HG02588 (cell line): ENCODE results near the gene F5.

ENCODE experiments used
- ATAC-seq: cut with Tn5 transposase; IDR thresholded peaks from one replicate; pipeline ENCODE4 v1.9.1; 2021; ENCODE audit warnings: mild to moderate bottlenecking, moderate library complexity; ENCODE audit not compliant: unreplicated experiment

F5 gene

GRCh38 chr1:169586395-169587255 is at the start of gene F5:
Gene F5, minus strand, starts transcription at chr1:169586481. Its CDS starts 95 bp downstream, at chr1:169586386.
- peak; percentile 90 for ATAC-seq

GRCh38 chr1:169634877-169635276 is 48.6 kb upstream of the F5 start:
- no peak for ATAC-seq

DNA sequence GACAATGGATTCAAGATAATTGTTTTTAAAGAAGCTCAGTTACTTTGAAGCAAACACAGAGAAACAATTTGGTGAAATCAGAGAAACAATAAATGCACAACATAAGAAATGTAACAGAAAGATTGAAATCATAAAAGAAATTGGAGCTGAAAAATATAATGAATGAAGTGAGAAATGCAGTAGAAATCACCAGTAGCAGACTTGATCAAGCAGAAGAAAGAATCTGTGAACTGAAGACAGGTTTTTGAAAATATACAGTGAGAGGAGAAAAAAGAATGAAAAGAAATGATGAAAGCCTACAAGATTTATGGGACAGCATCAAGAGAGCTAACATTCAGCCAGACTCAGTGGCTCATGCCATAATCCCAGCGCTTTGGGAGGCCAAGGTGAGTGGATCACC is 47.9 kb upstream of the F5 start:
- ATAC-seq: no peak

GRCh38 chr1:169631249-169631648 is 45.0 kb upstream of the F5 start:
- no peak for ATAC-seq

GRCh38 chr1:169630006-169630405 is 43.7 kb upstream of the F5 start, which contains the start of gene SELP:
Gene SELP, minus strand, starts transcription at chr1:169630124. Its CDS starts 50 bp downstream, at chr1:169630074.
- no peak for ATAC-seq

- ATAC-seq: no peak
Measured at GRCh38 chr1:169624912-169625311, 38.6 kb upstream of the F5 start.

GRCh38 chr1:169624122-169624521 is 37.8 kb upstream of the F5 start:
- no peak for ATAC-seq

GRCh38 chr1:169623132-169623926 is 37.0 kb upstream of the F5 start:
- ATAC-seq: no peak

DNA sequence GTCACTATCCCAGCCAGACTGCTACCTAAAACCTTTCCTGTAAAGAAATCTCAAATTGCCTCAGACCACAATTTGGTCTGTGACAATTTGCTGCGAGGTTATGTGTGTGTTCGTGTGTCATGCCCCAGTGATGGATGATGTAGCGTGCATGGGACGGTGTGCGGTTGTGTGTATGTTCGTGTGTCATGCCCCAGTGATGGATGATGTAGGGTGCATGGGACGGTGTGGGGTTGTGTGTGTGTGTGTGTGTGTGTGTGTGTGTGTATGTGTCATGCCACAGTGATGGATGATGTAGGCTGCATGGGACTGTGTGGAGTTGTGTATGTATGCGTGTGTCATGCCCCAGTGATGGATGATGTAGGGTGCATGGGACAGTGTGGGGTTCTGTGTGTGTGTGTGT is 34.3 kb upstream of the F5 start:
- ATAC-seq: no peak

DNA sequence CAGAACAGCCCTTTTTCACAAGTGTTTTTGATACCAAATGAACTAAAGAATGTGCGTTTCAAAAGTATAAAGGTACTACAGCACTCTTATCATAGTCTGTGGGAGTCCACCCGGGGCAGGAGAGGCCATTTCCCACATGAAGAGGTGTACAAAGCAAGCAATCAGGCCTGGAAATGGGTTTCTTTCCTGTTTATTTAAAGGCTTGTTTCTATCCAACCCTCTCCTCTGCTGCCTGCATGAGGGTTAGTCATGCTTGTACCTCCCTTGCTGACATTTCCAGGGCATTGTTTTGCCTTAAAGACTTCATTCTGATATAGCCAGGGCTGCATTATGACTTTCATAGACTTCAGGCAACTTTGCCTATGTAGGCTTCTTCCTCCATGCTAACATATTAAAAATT is 32.1 kb upstream of the F5 start:
- no peak for ATAC-seq

- no peak for ATAC-seq
Measured at GRCh38 chr1:169615803-169616202, 29.5 kb upstream of the F5 start.

DNA sequence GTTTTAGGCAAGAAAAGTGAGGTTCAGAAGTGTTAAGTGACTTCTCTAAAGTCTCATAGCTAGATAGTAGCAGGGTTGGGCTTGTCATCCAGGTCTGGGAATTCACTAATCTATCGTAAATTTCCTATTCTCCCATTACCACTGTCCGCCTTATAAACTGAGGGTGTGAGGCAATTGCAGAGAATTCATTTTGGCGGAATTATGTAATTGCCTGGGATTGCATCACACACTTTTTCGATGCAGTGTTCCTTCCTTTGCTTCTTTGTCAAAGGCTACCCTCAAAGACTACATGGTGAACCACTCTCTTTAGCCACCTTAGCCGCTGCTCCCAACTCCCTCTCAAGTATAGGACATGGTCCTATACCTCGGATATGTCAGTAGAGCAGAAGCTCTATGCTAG is 24.6 kb upstream of the F5 start:
- no peak for ATAC-seq

DNA sequence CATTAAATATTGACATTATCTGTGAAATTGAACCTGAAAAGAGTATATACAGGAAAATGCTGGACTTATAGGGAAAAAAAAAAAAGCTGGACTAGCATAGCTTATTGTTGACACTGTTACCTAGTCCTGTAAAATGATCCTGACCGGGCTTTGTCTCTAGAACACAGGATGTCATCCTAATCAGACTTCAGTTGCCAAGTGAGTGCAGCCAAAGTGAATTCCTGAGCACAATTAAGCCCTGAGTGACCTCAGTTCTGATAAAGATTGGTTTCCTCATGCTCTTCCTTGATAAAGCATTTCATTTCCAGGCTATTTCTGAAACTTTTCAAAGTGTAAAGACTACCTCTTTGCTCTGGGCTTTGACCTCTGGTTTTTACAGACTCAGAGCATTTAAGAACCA is 23.8 kb upstream of the F5 start:
- ATAC-seq: no peak

DNA sequence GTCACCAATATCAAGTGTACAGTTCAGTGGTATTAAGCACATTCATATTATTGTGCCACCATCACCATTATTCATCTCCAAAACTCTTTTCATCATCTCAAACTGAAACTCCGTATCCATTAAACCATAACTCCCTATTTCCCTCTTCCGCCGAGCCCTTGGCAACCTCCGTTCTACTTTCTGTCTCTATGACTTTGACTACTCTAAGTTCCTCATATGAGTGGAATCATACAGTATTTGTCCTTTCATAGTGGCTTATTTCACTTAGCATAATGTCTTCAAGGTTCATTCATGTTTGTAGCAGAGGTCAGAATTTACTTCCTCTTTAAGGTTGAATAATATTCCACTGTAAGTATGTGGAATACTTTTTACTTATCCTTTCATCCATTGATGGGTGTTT is 21.9 kb upstream of the F5 start:
- no peak for ATAC-seq

GRCh38 chr1:169604781-169605560 is 18.7 kb upstream of the F5 start:
- ATAC-seq: no peak

DNA sequence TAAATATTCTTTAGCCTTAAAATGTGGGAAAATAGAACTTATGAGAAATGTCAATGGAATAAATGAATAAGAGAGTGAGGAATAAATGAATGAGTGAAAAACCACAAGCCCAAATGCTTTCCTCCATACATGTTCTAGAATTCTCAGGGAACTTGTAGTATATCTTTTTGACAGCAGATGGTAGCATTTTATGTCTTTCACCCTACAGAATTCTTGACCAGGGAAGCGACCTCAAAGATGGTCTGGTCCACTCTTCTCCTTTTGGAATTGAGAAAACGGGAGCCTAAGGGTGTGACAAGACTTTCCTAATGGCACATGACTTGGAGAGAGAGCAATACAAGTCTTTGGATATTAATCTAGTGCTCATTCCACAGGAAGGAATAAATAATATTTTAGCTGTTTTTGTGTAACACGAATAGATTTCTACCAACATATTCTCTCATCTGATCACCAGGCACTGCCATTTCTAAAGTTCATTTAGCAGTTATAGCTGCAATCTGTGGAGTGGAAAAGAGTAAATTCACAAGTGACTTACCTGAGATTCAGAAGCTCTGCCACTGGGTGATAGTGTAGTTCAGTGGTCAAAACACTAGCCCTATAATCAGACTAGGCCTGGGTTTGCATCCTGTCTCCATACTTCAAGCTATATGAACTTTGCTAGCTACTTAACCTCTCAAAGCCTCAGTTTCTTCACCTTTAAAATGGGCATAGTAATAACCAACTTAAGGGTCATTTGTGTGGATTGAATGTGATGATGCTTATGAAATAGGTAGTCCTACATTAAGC is 15.0 kb upstream of the F5 start:
- no peak for ATAC-seq

DNA sequence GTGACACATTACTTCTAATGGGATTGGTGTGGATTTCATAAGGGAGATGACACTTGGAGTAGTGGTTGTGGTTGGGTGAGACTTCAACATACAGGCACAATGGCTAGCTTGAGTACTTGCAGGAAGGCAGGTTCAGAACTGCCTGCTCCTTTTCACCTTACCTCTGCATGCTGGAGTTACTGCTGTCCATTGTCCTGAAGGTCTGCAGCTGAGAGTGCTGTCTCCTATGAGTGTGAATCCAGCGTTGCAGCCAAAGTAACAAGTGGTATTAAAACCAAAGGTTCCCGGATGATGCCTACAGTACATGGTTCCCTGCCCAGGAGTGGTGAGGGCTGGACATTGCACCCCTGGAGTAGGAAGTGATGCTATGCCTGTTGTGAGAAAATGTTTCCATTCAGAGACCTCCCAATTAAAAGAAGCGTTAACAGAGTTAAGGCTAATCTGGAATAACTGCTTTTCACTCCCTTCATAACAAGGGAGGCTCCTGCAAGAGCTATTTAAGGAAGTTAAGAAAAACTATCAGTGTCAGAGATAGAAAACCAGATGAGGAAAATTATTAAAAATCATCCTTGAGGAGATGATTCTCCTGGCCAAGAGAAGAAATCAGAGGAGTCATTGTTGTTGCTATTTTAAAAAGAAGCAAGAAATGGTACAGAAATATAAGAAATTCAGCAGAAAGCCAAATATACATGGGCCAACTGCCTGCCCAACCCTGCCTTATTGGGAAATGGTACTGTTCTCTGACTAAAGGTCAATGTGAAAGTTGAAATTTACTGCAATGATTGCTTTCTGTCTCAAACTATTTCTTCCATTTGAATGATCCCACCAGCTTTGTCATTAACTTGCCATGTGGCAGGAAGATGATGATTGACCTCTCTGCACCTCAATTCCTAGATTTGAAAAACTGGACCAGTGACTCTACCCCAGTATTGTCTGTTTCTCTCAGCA is 9.8 kb upstream of the F5 start:
- no peak for ATAC-seq

DNA sequence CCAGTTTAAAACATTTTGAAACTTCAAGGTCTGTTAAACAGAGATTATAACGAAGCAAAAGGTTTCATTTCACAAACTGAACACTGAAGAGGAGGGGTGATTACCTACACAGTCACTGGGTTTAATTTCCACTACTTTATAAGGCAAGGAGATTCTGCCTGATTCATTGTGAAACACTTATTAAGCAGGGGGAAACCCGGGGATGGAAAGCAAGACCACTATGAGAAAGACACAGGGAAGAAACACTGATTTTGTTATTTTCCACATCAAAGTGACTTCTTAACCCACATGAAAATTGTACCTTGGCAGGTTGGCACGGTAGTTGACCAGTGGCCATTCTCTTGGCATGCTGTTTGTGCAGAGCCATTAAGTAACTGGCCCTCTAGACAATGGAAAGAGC is 8.1 kb upstream of the F5 start:
- no peak for ATAC-seq

DNA sequence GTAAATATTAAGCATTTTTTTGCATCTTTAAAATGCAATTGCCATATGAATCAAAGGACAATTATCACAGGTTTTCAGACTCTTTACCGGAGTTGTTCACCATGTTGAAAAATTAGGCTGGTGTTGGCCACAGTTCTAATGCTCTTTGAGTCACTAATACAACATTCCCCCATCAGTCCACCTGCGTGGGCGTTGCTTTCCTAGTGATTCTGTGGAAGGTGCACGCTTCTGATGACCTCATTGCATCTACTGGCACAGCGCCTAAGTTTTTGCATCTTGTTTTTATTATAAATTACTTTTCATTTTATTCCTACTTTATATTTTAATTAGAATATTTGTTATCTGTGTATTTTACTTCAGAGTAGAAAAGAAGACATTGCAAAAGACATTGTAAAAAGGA is 4.7 kb upstream of the F5 start:
- ATAC-seq: no peak
